Smooth muscle cell (in vitro differentiated cells): ENCODE results near the gene IQCK. TPM values are rescaled to one million over a fixed set of nuclear protein-coding genes. Genes with fewer than 3 reads are reported as not detected.
A peak's percentile ranks its signal among the peaks of the same experiment; 100 is the strongest.

ENCODE experiments used
- DNase-seq: peaks from one replicate; lab custom pipeline; 2025; ENCODE audit not compliant: unreplicated experiment; lab: John Stamatoyannopoulos, UW
- H2AFZ ChIP-seq: fragments of 200-600 bp; sonication (generic); 2 replicates; pipeline ENCODE4 v1.6.0; 2016; ENCODE audit warnings: antibody characterized with exemption, low read depth, mild to moderate bottlenecking
- H3F3A ChIP-seq: fragments of 200-600 bp; sonication (generic); 2 replicates; pipeline ENCODE4 v1.6.0; 2017; ENCODE audit warnings: antibody characterized with exemption, low read depth
- H3K27ac ChIP-seq: fragments of 200-600 bp; sonication (generic); 2 replicates; pipeline ENCODE4 v1.5.1; 2016; ENCODE audit warnings: low read depth, mild to moderate bottlenecking
- H3K27me3 ChIP-seq: fragments of 200-600 bp; sonication (generic); 2 replicates; pipeline ENCODE4 v1.6.1; 2016; ENCODE audit warnings: low read depth, mild to moderate bottlenecking
- H3K36me3 ChIP-seq: fragments of 200-600 bp; sonication (generic); 2 replicates; pipeline ENCODE4 v1.5.1; 2016; ENCODE audit warnings: low read depth
- H3K4me1 ChIP-seq: fragments of 200-600 bp; sonication (generic); 2 replicates; pipeline ENCODE4 v1.5.1; 2016; ENCODE audit warnings: low read depth
- H3K4me2 ChIP-seq: fragments of 200-600 bp; sonication (generic); 2 replicates; pipeline ENCODE4 v1.6.0; 2016; ENCODE audit warnings: mild to moderate bottlenecking
- H3K4me3 ChIP-seq: fragments of 200-600 bp; sonication (generic); 2 replicates; pipeline ENCODE4 v1.5.1; 2016; ENCODE audit warnings: mild to moderate bottlenecking
- H3K79me2 ChIP-seq: fragments of 200-600 bp; sonication (generic); 2 replicates; pipeline ENCODE4 v1.6.0; 2016; ENCODE audit warnings: low read depth, mild to moderate bottlenecking
- H3K9ac ChIP-seq: fragments of 200-600 bp; sonication (generic); 2 replicates; pipeline ENCODE4 v1.6.0; 2016; ENCODE audit warnings: low read depth
- H3K9me3 ChIP-seq: fragments of 200-600 bp; sonication (generic); replicated peaks from 2 replicates; pipeline ENCODE4 v1.5.1; 2016; ENCODE audit warnings: low read depth
- H4K20me1 ChIP-seq: fragments of 200-600 bp; sonication (generic); 2 replicates; pipeline ENCODE4 v1.6.0; 2016; ENCODE audit warnings: low read depth
- CTCF ChIP-seq: fragments of 200-600 bp; sonication (generic); IDR thresholded peaks from 2 replicates; pipeline ENCODE4 v1.5.1; 2017; ENCODE audit warnings: borderline replicate concordance, mild to moderate bottlenecking, antibody characterized with exemption; ENCODE audit not compliant: insufficient read depth, poor library complexity, severe bottlenecking
- WGBS: methylation state at CpG from one replicate; pipeline ENCODE4 v1.1.7; 2016; ENCODE audit warnings: low lambda C conversion rate; 5-methylcytosine and 5-hydroxymethylcytosine counted together
- polyA plus RNA-seq: library from polyadenylated mRNA; unstranded; fragments of >200 nt; fragmentation: Nextera tagmentation; extraction: Ambion mirVana; gene quantifications from 2 replicates; pipeline ENCODE4 v1.2.1, GENCODE V29; 2016
- total RNA-seq: library from RNA; depleted of rRNA; stranded (reverse); fragments of >200 nt; gene quantifications from 2 replicates; pipeline ENCODE4 v1.2.3, GENCODE V29; 2014

Gene IQCK
- total and polyA plus RNA-seq, 2 experiments from 2014 or later = 11.2 to 14.6 TPM

GRCh38 chr16:19755268-19755667, 37.2 kb downstream of the IQCK start:
- Histone ChIP-seq H3K4me3 (no peak overlapping the region), H3K9me3 (no peaks in the 10 kb centered on the region), H3F3A (no peaks in the 10 kb centered on the region), H2AFZ (no peak overlapping the region), H3K4me2 (no peak overlapping the region), H3K79me2 (no peaks in the 10 kb centered on the region), H3K27ac (no peak overlapping the region), H3K4me1 (no peaks in the 10 kb centered on the region), H3K9ac (no peak overlapping the region), H4K20me1 (no peaks in the 10 kb centered on the region), H3K36me3 (no peaks in the 10 kb centered on the region), H3K27me3 (no peaks in the 10 kb centered on the region)
- no peak for DNase-seq
- WGBS = 97% methylated on average over 3 of the region's 3 CpGs
- no peak for TF ChIP-seq CTCF

GRCh38 chr16:19757026-19757425, 39.0 kb downstream of the IQCK start:
- H3K27me3 ChIP-seq = no peaks in the 10 kb centered on the region
- H3K79me2 ChIP-seq = no peaks in the 10 kb centered on the region
- H3K4me1 ChIP-seq = no peaks in the 10 kb centered on the region
- WGBS = 86% methylated on average over 5 of the region's 5 CpGs
- H3K27ac ChIP-seq = no peak overlapping the region
- TF ChIP-seq CTCF = no peak
- no peak overlapping the region for H2AFZ ChIP-seq
- no peaks in the 10 kb centered on the region for H3F3A ChIP-seq
- no peak overlapping the region for H3K4me2 ChIP-seq
- no peak overlapping the region for H3K9ac ChIP-seq
- no peaks in the 10 kb centered on the region for H3K9me3 ChIP-seq
- no peak for DNase-seq
- no peaks in the 10 kb centered on the region for H4K20me1 ChIP-seq
- H3K4me3 ChIP-seq = no peak overlapping the region
- H3K36me3 ChIP-seq = no peaks in the 10 kb centered on the region

GRCh38 chr16:19757762-19758595, 39.9 kb downstream of the IQCK start:
- Histone ChIP-seq H3K27me3 (no peaks in the 10 kb centered on the region), H4K20me1 (no peaks in the 10 kb centered on the region), H3K27ac (no peak overlapping the region), H3K4me1 (no peaks in the 10 kb centered on the region), H3K9me3 (no peaks in the 10 kb centered on the region), H2AFZ (peak overlapping the region; percentile 28), H3K4me3 (peak overlapping the region; percentile 22), H3F3A (no peaks in the 10 kb centered on the region), H3K9ac (no peak overlapping the region), H3K79me2 (no peaks in the 10 kb centered on the region), H3K4me2 (peak overlapping the region; percentile 68), H3K36me3 (no peaks in the 10 kb centered on the region)
- WGBS = 61% methylated on average over 8 of the region's 8 CpGs
- TF ChIP-seq CTCF = no peak
- no peak for DNase-seq
